ENCODE results near the gene RBFOX1. TPM values are rescaled to one million over a fixed set of nuclear protein-coding genes. Genes with fewer than 3 reads are reported as not detected.

The RBFOX1 gene
- total RNA-seq, 4 donors from 2014 or later = not detected

GRCh38 chr16:7421578-7421977, 88.9 kb downstream of the RBFOX1 start:
- DNase-seq (ENCODE audit: extremely low spot score) = no peak
- Histone ChIP-seq H3K27ac (replicated peaks in 1 of 4) (no peak overlapping the region), H3K4me3 (no peak overlapping the region), H3K4me1 (no peaks in the 10 kb centered on the region), H3K9me3 (no peaks in the 10 kb centered on the region), H3K36me3 (no peaks in the 10 kb centered on the region), H3K27me3 (no peaks in the 10 kb centered on the region)
- intact Hi-C loops (cut with DNase I) = no loop called here
- WGBS = 67% methylated on average over 5 of the region's 5 CpGs
- TF ChIP-seq POLR2AphosphoS5 (IDR thresholded peaks at IDR 0.05) (no peak), EP300 (IDR thresholded peaks at IDR 0.05) (no peak), POLR2A (IDR thresholded peaks at IDR 0.05; ENCODE audit: low read depth) (no peak), CTCF (IDR thresholded peaks at IDR 0.05) (no peak)

GRCh38 chr16:7422036-7422888, 89.6 kb downstream of the RBFOX1 start:
- intact Hi-C loops (cut with DNase I) = no loop called here
- no peak for DNase-seq (ENCODE audit: extremely low spot score)
- H3K9me3 ChIP-seq = no peaks in the 10 kb centered on the region
- H3K27me3 ChIP-seq = no peaks in the 10 kb centered on the region
- no peak overlapping the region for H3K4me3 ChIP-seq
- WGBS = 79% methylated on average over 21 of the region's 21 CpGs
- no peaks in the 10 kb centered on the region for H3K4me1 ChIP-seq
- TF ChIP-seq POLR2AphosphoS5 (IDR thresholded peaks at IDR 0.05) (no peak), POLR2A (IDR thresholded peaks at IDR 0.05; ENCODE audit: low read depth) (no peak), CTCF (IDR thresholded peaks at IDR 0.05) (no peak), EP300 (IDR thresholded peaks at IDR 0.05) (no peak)
- no peak overlapping the region for H3K27ac ChIP-seq (replicated peaks in 1 of 4)
- no peaks in the 10 kb centered on the region for H3K36me3 ChIP-seq

GRCh38 chr16:7423434-7424044, 90.9 kb downstream of the RBFOX1 start:
- TF ChIP-seq CTCF (IDR thresholded peaks at IDR 0.05) = no peak
- TF ChIP-seq POLR2AphosphoS5 (IDR thresholded peaks at IDR 0.05) = no peak
- no peak for TF ChIP-seq EP300 (IDR thresholded peaks at IDR 0.05)
- no peak for TF ChIP-seq POLR2A (IDR thresholded peaks at IDR 0.05; ENCODE audit: low read depth)
- H3K36me3 ChIP-seq = no peaks in the 10 kb centered on the region
- no peaks in the 10 kb centered on the region for H3K4me1 ChIP-seq
- intact Hi-C loops (cut with DNase I) = no loop called here
- H3K27ac ChIP-seq (replicated peaks in 1 of 4) = no peak overlapping the region
- 53% methylated on average over 4 of the region's 4 CpGs for WGBS
- H3K9me3 ChIP-seq = no peaks in the 10 kb centered on the region
- no peaks in the 10 kb centered on the region for H3K27me3 ChIP-seq
- H3K4me3 ChIP-seq = no peak overlapping the region
- DNase-seq (ENCODE audit: extremely low spot score) = no peak

- H3K4me1 ChIP-seq = no peaks in the 10 kb centered on the region
- H3K36me3 ChIP-seq = no peaks in the 10 kb centered on the region
- H3K27me3 ChIP-seq = no peaks in the 10 kb centered on the region
- H3K27ac ChIP-seq (replicated peaks in 1 of 4) = no peak overlapping the region
- DNase-seq (ENCODE audit: extremely low spot score) = no peak
- WGBS = 73% methylated on average over 5 of the region's 5 CpGs
- no peaks in the 10 kb centered on the region for H3K9me3 ChIP-seq
- H3K4me3 ChIP-seq = no peak overlapping the region
- no peak for TF ChIP-seq POLR2A (IDR thresholded peaks at IDR 0.05; ENCODE audit: low read depth)
- no peak for TF ChIP-seq CTCF (IDR thresholded peaks at IDR 0.05)
- TF ChIP-seq EP300 (IDR thresholded peaks at IDR 0.05) = no peak
- TF ChIP-seq POLR2AphosphoS5 (IDR thresholded peaks at IDR 0.05) = no peak
- intact Hi-C loops (cut with DNase I) = no loop called here
Measured at GRCh38 chr16:7426161-7426560, 93.5 kb downstream of the RBFOX1 start.
